Activated CD8-positive, alpha-beta memory T cell treated with anti-CD3 and anti-CD28 coated beads, Interleukin-2, amount 50 U/mL, for 1 hour (primary cell): ENCODE results near the gene CACNA1D.

Experiments used
- DNase-seq: peaks from one replicate; pipeline ENCODE4 v3.0.0-alpha.2; 2020; ENCODE audit errors: extremely low read depth

The CACNA1D gene

GRCh38 chr3:53845103-53845880 lies 350.9 kb downstream of the CACNA1D start:
- no peak for DNase-seq

GRCh38 chr3:53845881-53846133 lies 351.4 kb downstream of the CACNA1D start:
- DNase-seq = no peak

GRCh38 chr3:53846134-53846850 lies 351.9 kb downstream of the CACNA1D start, which contains the start of the genes CHDH and IL17RB:
CHDH (minus strand) TSS chr3:53846419; CDS start chr3:53824008, 22,411 bp downstream.
IL17RB (plus strand) TSS chr3:53846568; CDS start chr3:53846589, 21 bp downstream.
- no peak for DNase-seq

GRCh38 chr3:53846851-53847155 lies 352.4 kb downstream of the CACNA1D start:
- no peak for DNase-seq

- DNase-seq = no peak
These were observed 355.5 kb downstream of the CACNA1D start for GRCh38 chr3:53849916-53850315.

GRCh38 chr3:53850895-53851294 lies 356.5 kb downstream of the CACNA1D start:
- DNase-seq = no peak

GRCh38 chr3:53856964-53857363 lies 362.6 kb downstream of the CACNA1D start:
- DNase-seq = no peak

- no peak for DNase-seq
These were observed 363.8 kb downstream of the CACNA1D start for GRCh38 chr3:53858096-53858741.

- DNase-seq = no peak
These were observed 364.8 kb downstream of the CACNA1D start for GRCh38 chr3:53859178-53859577.

GRCh38 chr3:53860196-53860595 lies 365.8 kb downstream of the CACNA1D start:
- no peak for DNase-seq

- no peak for DNase-seq
These were observed 367.8 kb downstream of the CACNA1D start for GRCh38 chr3:53862241-53862640.

- no peak for DNase-seq
These were observed 368.7 kb downstream of the CACNA1D start for GRCh38 chr3:53863145-53863544.
